SK-N-SH (cell line): ENCODE results near the gene RDH12. TPM values are rescaled to one million over a fixed set of nuclear protein-coding genes. Genes with fewer than 3 reads are reported as not detected.

Experiments used
- CTCF ChIA-PET: fragments of 300-600, 350-600 bp; formaldehyde crosslinking; extraction: SDS; loops from one replicate; lab custom pipeline; 2021; lab: Yijun Ruan, JAX
- POLR2A ChIA-PET: fragments of 350-600 bp; sonication (Branson Sonifier 250); formaldehyde crosslinking; extraction: SDS; loops from one replicate; lab custom pipeline; 2020; ENCODE audit warnings: antibody characterized with exemption, inconsistent platforms; lab: Yijun Ruan, JAX
- DNase-seq: peaks from one replicate; pipeline ENCODE4 v3.0.0; 2012
- H2AFZ ChIP-seq: fragments of 200-600 bp; sonication (generic); 2 replicates; pipeline ENCODE4 v1.8.1; 2016; ENCODE audit warnings: antibody characterized with exemption, mild to moderate bottlenecking, low read depth
- H3F3A ChIP-seq: fragments of 200-600 bp; sonication (generic); replicated peaks from 2 replicates; pipeline ENCODE3; 2016; ENCODE audit warnings: antibody characterized with exemption, mild to moderate bottlenecking; ENCODE audit not compliant: insufficient read depth
- H3K27ac ChIP-seq, 2 experiments: fragments of 200-500 bp in 1 of 2; fragments of 200-600 bp in 1 of 2; sonication (Bioruptor generic) in 1 of 2; sonication (generic), shearing (Covaris generic) in 1 of 2; 2 replicates each; pipeline versions ENCODE4 v1.5.1 to v1.6.1; 2014 to 2016; ENCODE audit warnings: low read depth in 2 of 2, inconsistent platforms in 1 of 2, low read length in 1 of 2, mild to moderate bottlenecking in 1 of 2, mixed read lengths in 1 of 2
- H3K27me3 ChIP-seq: fragments of 200-600 bp; sonication (generic), shearing (Covaris generic); 2 replicates; pipeline ENCODE4 v1.6.1; 2016; ENCODE audit warnings: mixed run types; ENCODE audit not compliant: insufficient read depth
- H3K36me3 ChIP-seq, 2 experiments: fragments of 200-500 bp in 1 of 2; fragments of 200-600 bp in 1 of 2; sonication (Bioruptor generic) in 1 of 2; sonication (generic) in 1 of 2; replicated peaks in 1 of 2; 2 replicates each; pipeline versions ENCODE3 to v1.5.1; 2014 to 2016; ENCODE audit warnings: low read length in 1 of 2, mild to moderate bottlenecking in 1 of 2; ENCODE audit not compliant: insufficient read depth in 2 of 2, control insufficient read depth in 1 of 2
- H3K4me1 ChIP-seq, 2 experiments: fragments of 200-500 bp in 1 of 2; fragments of 200-600 bp in 1 of 2; sonication (Bioruptor generic) in 1 of 2; sonication (generic), shearing (Covaris generic) in 1 of 2; 2 replicates each; pipeline versions ENCODE4 v1.5.1 to v1.6.1; 2014 to 2016; ENCODE audit warnings: low read depth in 1 of 2, low read length in 1 of 2, mixed run types in 1 of 2; ENCODE audit not compliant: insufficient read depth in 2 of 2, control insufficient read depth in 1 of 2
- H3K4me2 ChIP-seq: fragments of 200-600 bp; sonication (generic), shearing (Covaris generic); 2 replicates; pipeline ENCODE4 v1.6.1; 2017; ENCODE audit warnings: mixed run types
- H3K4me3 ChIP-seq, 2 experiments: fragments of 200-500 bp in 1 of 2; fragments of 200-600 bp in 1 of 2; sonication (Bioruptor generic) in 1 of 2; sonication (generic), shearing (Covaris generic) in 1 of 2; 2 replicates each; pipeline versions ENCODE4 v1.5.1 to v1.8.1; 2014 to 2016; ENCODE audit warnings: low read depth in 2 of 2, inconsistent platforms in 1 of 2, low read length in 1 of 2, mild to moderate bottlenecking in 1 of 2, mixed read lengths in 1 of 2, moderate library complexity in 1 of 2
- H3K79me2 ChIP-seq: fragments of 200-600 bp; sonication (generic); 2 replicates; pipeline ENCODE4 v1.8.1; 2017; ENCODE audit warnings: mild to moderate bottlenecking; ENCODE audit not compliant: insufficient read depth
- H3K9ac ChIP-seq: fragments of 200-600 bp; sonication (generic); 2 replicates; pipeline ENCODE4 v1.6.1; 2017; ENCODE audit warnings: mixed run types
- H3K9me2 ChIP-seq: fragments of 200-600 bp; sonication (generic); 2 replicates; pipeline ENCODE4 v1.6.1; 2017; ENCODE audit warnings: mixed run types
- H3K9me3 ChIP-seq: fragments of 200-600 bp; sonication (generic); 2 replicates; pipeline ENCODE4 v1.6.1; 2017; ENCODE audit warnings: mixed run types, mild to moderate bottlenecking, moderate library complexity
- H4K20me1 ChIP-seq: fragments of 200-600 bp; sonication (generic); 2 replicates; pipeline ENCODE4 v1.6.1; 2017; ENCODE audit warnings: mild to moderate bottlenecking, mixed run types; ENCODE audit not compliant: insufficient read depth
- CHD2 ChIP-seq: fragments of 150-350 bp; IDR thresholded peaks from 2 replicates; pipeline ENCODE4 v1.6.1; 2018; ENCODE audit warnings: low read length; ENCODE audit not compliant: partially characterized antibody
- CTCF ChIP-seq: fragments of 200-600 bp; sonication (generic); IDR thresholded peaks from 2 replicates; pipeline ENCODE4 v1.6.1; 2017; ENCODE audit warnings: antibody characterized with exemption, mild to moderate bottlenecking, moderate library complexity
- ELF1 ChIP-seq: IDR thresholded peaks from 2 replicates; pipeline ENCODE4 v1.4.0; 2012
- EP300 ChIP-seq, 2 experiments: IDR thresholded peaks; 2 replicates each; pipeline versions ENCODE4 v1.4.0 to v1.6.1; 2012; ENCODE audit warnings: borderline replicate concordance in 1 of 2, low read depth in 1 of 2, low read length in 1 of 2
- FOSL2 ChIP-seq: IDR thresholded peaks from 2 replicates; pipeline ENCODE4 v1.4.0; 2012; ENCODE audit warnings: low read depth, mild to moderate bottlenecking, moderate library complexity, borderline replicate concordance
- FOXJ3 ChIP-seq: sonication (generic); formaldehyde crosslinking; IDR thresholded peaks from 2 replicates; pipeline ENCODE4 v1.5.1; 2020; ENCODE audit warnings: mild to moderate bottlenecking, missing genetic modification reagents
- FOXM1 ChIP-seq: IDR thresholded peaks from 2 replicates; pipeline ENCODE4 v1.4.0; 2012; ENCODE audit warnings: low read depth, mild to moderate bottlenecking
- IRF3 ChIP-seq: fragments of 150-350 bp; IDR thresholded peaks from 2 replicates; pipeline ENCODE4 v1.6.1; 2016; ENCODE audit warnings: mild to moderate bottlenecking, low read depth, low read length
- JUND ChIP-seq: IDR thresholded peaks from 2 replicates; pipeline ENCODE4 v1.4.0; 2012
- MEF2A ChIP-seq: IDR thresholded peaks from 2 replicates; pipeline ENCODE4 v1.4.0; 2012; ENCODE audit warnings: low read depth, borderline replicate concordance
- NRF1 ChIP-seq: IDR thresholded peaks from 2 replicates; pipeline ENCODE4 v1.6.1; 2012; ENCODE audit warnings: low read depth, mild to moderate bottlenecking, low read length
- RAD21 ChIP-seq: IDR thresholded peaks from 2 replicates; pipeline ENCODE4 v1.6.1; 2012; ENCODE audit warnings: mild to moderate bottlenecking, low read length
- REST ChIP-seq: IDR thresholded peaks from 2 replicates; pipeline ENCODE4 v1.6.1; 2012; ENCODE audit warnings: mild to moderate bottlenecking, low read depth, low read length, moderate library complexity
- RFX5 ChIP-seq: IDR thresholded peaks from 2 replicates; pipeline ENCODE4 v1.6.1; 2012; ENCODE audit warnings: mild to moderate bottlenecking, improper control_type of control experiment, low read length
- TAF1 ChIP-seq: IDR thresholded peaks from 2 replicates; pipeline ENCODE4 v1.6.1; 2012; ENCODE audit warnings: low read depth, mild to moderate bottlenecking, low read length, moderate library complexity, borderline replicate concordance
- TCF12 ChIP-seq: IDR thresholded peaks from 2 replicates; pipeline ENCODE4 v1.4.0; 2012
- TEAD4 ChIP-seq: IDR thresholded peaks from 2 replicates; pipeline ENCODE4 v1.4.0; 2012; ENCODE audit warnings: mild to moderate bottlenecking, borderline replicate concordance; ENCODE audit not compliant: insufficient read depth
- YY1 ChIP-seq: IDR thresholded peaks from 2 replicates; pipeline ENCODE4 v1.4.0; 2012; ENCODE audit warnings: low read depth, mild to moderate bottlenecking
- WGBS: methylation state at CpG from one replicate; pipeline ENCODE4 v1.1.6; 2017; ENCODE audit warnings: low lambda C conversion rate; 5-methylcytosine and 5-hydroxymethylcytosine counted together
- polyA plus RNA-seq, 3 experiments: library from polyadenylated mRNA; depleted of rRNA; stranded (reverse); fragments of >200 nt; gene quantifications; 2 replicates each; pipeline ENCODE4 v1.2.3, GENCODE V29; 2012
- TF ChIP-seq, protein P1 (sequence below): IDR thresholded peaks from 2 replicates; pipeline ENCODE4 v1.4.0; 2012; ENCODE audit warnings: low read depth, borderline replicate concordance
- TF ChIP-seq, protein P2 (sequence below): IDR thresholded peaks from 2 replicates; pipeline ENCODE4 v1.4.0; 2012; ENCODE audit warnings: low read depth

The RDH12 gene
- polyA plus RNA-seq, 1 of the 3 experiments (the other 2 are of a cell fraction): not detected

DNA sequence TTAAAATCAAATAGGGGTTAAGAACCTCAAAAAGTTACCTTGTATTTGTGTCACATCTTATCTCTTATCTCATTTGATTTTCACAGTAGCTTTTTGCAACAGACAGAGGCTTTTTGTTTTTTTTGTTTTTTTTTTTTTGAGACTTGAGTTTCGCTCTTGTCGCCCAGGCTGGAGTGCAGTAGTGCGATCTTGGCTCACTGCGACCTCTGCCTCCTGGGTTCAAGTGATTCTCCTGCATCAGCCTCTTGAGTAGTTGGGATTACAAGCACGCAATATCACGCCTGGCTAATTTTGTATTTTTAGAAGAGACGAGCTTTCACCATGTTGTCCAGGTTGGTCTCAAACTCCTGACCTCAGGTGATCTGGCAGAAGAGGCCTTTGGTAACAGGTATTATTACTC, 25.7 kb downstream of the RDH12 start:
- H4K20me1 ChIP-seq: no peaks in the 10 kb centered on the region
- H3K4me3 ChIP-seq: no peak overlapping the region
- peaks cover 0 to 3% of the 10 kb centered on the region in 2 experiments; a peak in 1 of 4 replicates for H3K4me1 ChIP-seq
- no peaks in the 10 kb centered on the region for H3K9me2 ChIP-seq
- H3F3A ChIP-seq: no peaks in the 10 kb centered on the region
- no peak overlapping the region for H3K9ac ChIP-seq
- no peaks in the 10 kb centered on the region for H3K9me3 ChIP-seq
- H3K27me3 ChIP-seq: peaks cover 18% of the 10 kb centered on the region
- H3K27ac ChIP-seq: no peak overlapping the region
- no peak for DNase-seq
- no peak overlapping the region for H3K4me2 ChIP-seq
- POLR2A ChIA-PET: no interaction called here
- TF ChIP-seq TCF12 (no peak), RAD21 (no peak), FOSL2 (no peak), RFX5 (no peak), JUND (no peak), NRF1 (no peak), YY1 (no peak), EP300 (IDR thresholded peaks at IDR 0.05; ENCODE audit: borderline replicate concordance in 1 of 2, low read depth in 1 of 2, low read length in 1 of 2) (no peak)
- 87% methylated on average over 7 of the region's 7 CpGs for WGBS
- CTCF ChIA-PET: interaction anchor here (1.1 to 1.3 kb wide), 2 partner anchors 9 to 23 kb away, joined by 3 to 5 read pairs; no protein-coding TSS in a partner anchor
- no peak overlapping the region for H2AFZ ChIP-seq
- no peaks in the 10 kb centered on the region for H3K79me2 ChIP-seq
- no peaks in the 10 kb centered on the region for H3K36me3 ChIP-seq

DNA sequence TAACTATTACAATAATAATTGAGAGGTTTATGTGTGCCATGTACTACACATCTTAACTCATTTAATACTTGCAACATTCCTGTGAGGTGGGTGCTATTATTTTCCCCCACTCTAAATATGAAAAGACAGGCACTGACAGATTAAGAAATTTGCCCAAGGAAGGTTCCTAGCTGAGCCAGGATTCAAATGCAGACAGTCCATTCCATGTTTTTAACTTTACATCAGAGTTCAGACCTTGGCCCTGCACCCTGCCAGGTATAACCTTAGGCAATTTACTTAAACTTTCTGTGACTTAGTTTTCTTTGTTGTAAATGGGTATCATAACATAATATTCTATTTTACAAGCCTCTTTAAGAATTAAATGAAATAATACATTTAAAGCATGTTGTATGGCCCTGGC, 26.6 kb downstream of the RDH12 start:
- Histone ChIP-seq H3K9ac (no peak overlapping the region), H2AFZ (no peak overlapping the region), H3K27ac (no peak overlapping the region), H3K79me2 (no peaks in the 10 kb centered on the region), H3F3A (no peaks in the 10 kb centered on the region), H3K36me3 (no peaks in the 10 kb centered on the region), H3K4me2 (no peak overlapping the region), H3K27me3 (peaks cover 18% of the 10 kb centered on the region), H4K20me1 (no peaks in the 10 kb centered on the region), H3K9me3 (no peaks in the 10 kb centered on the region), H3K4me1 (no peaks in the 10 kb centered on the region), H3K4me3 (no peak overlapping the region), H3K9me2 (no peaks in the 10 kb centered on the region)
- no peak for DNase-seq
- ChIA-PET CTCF (interaction anchor here (1.2 to 1.3 kb wide), 2 partner anchors 8 to 21 kb away, joined by 3 to 4 read pairs; no protein-coding TSS in a partner anchor), POLR2A (no interaction called here)
- no peak for TF ChIP-seq TAF1
- no peak for TF ChIP-seq ELF1
- TF ChIP-seq, protein P1, sequence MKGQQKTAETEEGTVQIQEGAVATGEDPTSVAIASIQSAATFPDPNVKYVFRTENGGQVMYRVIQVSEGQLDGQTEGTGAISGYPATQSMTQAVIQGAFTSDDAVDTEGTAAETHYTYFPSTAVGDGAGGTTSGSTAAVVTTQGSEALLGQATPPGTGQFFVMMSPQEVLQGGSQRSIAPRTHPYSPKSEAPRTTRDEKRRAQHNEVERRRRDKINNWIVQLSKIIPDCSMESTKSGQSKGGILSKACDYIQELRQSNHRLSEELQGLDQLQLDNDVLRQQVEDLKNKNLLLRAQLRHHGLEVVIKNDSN: no peak
- TF ChIP-seq CTCF: no peak
- no peak for TF ChIP-seq EP300 (IDR thresholded peaks at IDR 0.05; ENCODE audit: borderline replicate concordance in 1 of 2, low read depth in 1 of 2, low read length in 1 of 2)
- TF ChIP-seq, protein P2, sequence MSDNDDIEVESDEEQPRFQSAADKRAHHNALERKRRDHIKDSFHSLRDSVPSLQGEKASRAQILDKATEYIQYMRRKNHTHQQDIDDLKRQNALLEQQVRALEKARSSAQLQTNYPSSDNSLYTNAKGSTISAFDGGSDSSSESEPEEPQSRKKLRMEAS: no peak
- TF ChIP-seq TCF12: no peak
- no peak for TF ChIP-seq RFX5
- no peak for TF ChIP-seq MEF2A
- no peak for TF ChIP-seq REST
- no peak for TF ChIP-seq NRF1
- no peak for TF ChIP-seq FOXJ3 (CRISPR knock-in tag)
- no peak for TF ChIP-seq TEAD4
- TF ChIP-seq RAD21: no peak
- no peak for TF ChIP-seq IRF3
- no peak for TF ChIP-seq FOXM1
- TF ChIP-seq CHD2: no peak
- TF ChIP-seq FOSL2: no peak
